Vagina (tissue), 2 donors: ENCODE measurements around the gene IER5L.

ENCODE experiments used
- CTCF ChIP-seq, 3 experiments: fragments of 450-650 bp in 2 of 3; fragments of 200-600 bp in 1 of 3; sonication (generic) in 1 of 3; IDR thresholded peaks; one replicate each; pipeline ENCODE4 v1.5.1; 2017 to 2019; ENCODE audit warnings: antibody characterized with exemption in 3 of 3, mild to moderate bottlenecking in 2 of 3, moderate library complexity in 2 of 3
- POLR2A ChIP-seq, 2 donors: fragments of 450-650 bp; IDR thresholded peaks; one replicate each; pipeline ENCODE4 v1.6.1; 2017; ENCODE audit warnings: antibody characterized with exemption in 2 of 2, mild to moderate bottlenecking in 2 of 2, moderate library complexity in 2 of 2
- POLR2AphosphoS5 ChIP-seq, 2 donors: sonication (generic); formaldehyde crosslinking; IDR thresholded peaks; one replicate each; pipeline ENCODE4 v1.9.0; 2017; ENCODE audit warnings: antibody characterized with exemption in 2 of 2, mild to moderate bottlenecking in 2 of 2, low read depth in 1 of 2; ENCODE audit not compliant: insufficient read depth in 1 of 2

DNA sequence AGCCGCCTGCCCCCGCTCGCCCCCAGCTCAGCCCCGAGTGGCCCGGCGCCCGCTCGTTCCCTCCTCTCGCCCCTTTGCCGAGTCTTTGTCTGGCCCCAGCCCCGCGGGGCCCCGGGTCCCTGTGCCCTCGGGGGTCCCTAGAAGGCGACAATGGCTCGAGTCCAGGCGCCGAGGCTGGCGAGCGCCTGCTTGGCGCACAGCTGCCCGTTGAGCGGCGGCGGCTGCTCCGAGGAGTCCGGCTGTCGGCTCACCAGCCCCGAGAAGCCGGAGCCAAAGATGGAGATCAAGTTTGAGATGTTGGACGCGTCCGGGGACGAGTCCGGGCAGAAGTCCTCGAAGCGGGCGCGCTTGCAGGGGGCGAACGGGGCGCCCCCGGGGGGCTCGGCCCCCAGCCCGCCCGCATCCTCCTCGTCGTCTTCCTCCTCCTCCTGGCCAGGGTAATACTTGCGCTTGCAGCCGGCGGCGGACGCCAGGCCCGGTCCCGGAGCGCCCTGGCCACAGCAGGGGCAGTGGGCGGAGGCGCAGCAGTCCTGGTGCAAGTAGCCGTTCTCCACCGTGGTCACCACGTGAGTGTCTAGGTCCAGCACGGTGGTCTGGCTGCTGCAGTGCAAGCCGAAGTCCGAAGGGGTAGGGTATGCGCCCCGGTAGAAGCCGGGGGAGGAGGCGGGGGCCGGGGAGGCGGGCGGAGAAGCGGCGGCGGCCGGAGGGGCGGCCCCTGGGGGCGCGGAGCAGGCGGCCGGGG, 1.2 kb downstream of the IER5L start:
- TF ChIP-seq POLR2AphosphoS5 (IDR thresholded peaks at IDR 0.05; ENCODE audit: insufficient read depth in 1 of 2, low read depth in 1 of 2) (peak in 1 of 2 donors; percentile 75), CTCF (IDR thresholded peaks at IDR 0.05) (no peak), POLR2A (IDR thresholded peaks at IDR 0.05) (no peak)
